NT2/D1 (cell line): ENCODE measurements around the gene HAUS1.
A peak's percentile ranks its signal among the peaks of the same experiment; 100 is the strongest.
"Not testable (repeated sequence)": the region's sequence is repeated elsewhere in the genome, so short reads cannot be mapped to it uniquely, and the experiment has no call there.

Experiments used
- DNase-seq: peaks from one replicate; pipeline ENCODE4 v3.0.0-alpha.2; 2011; ENCODE audit warnings: low read depth, low spot score
- H3K27me3 ChIP-seq: 2 replicates; pipeline ENCODE4 v1.6.0; 2011; ENCODE audit warnings: mild to moderate bottlenecking; ENCODE audit not compliant: insufficient read length, insufficient read depth
- H3K36me3 ChIP-seq: 2 replicates; pipeline ENCODE4 v1.6.1; 2011; ENCODE audit warnings: mild to moderate bottlenecking, low read length, mixed read lengths; ENCODE audit not compliant: insufficient read depth, insufficient read length
- H3K4me1 ChIP-seq: 2 replicates; pipeline ENCODE4 v1.5.1; 2011; ENCODE audit not compliant: insufficient read depth, insufficient read length
- H3K4me3 ChIP-seq: 2 replicates; pipeline ENCODE4 v1.5.1; 2011; ENCODE audit warnings: low read depth; ENCODE audit not compliant: insufficient read length
- H3K9ac ChIP-seq: 2 replicates; pipeline ENCODE4 v1.6.0; 2011; ENCODE audit warnings: low read depth; ENCODE audit not compliant: insufficient read length
- H3K9me3 ChIP-seq: 2 replicates; pipeline ENCODE4 v1.5.1; 2011; ENCODE audit warnings: mild to moderate bottlenecking, low read length; ENCODE audit not compliant: insufficient read depth
- SUZ12 ChIP-seq: IDR thresholded peaks from 2 replicates; pipeline ENCODE4 v1.6.1; 2011; ENCODE audit not compliant: insufficient read length, insufficient read depth; ENCODE audit errors: extremely low read depth
- YY1 ChIP-seq: IDR thresholded peaks from 2 replicates; pipeline ENCODE4 v1.6.1; 2011; ENCODE audit not compliant: insufficient read length, insufficient read depth
- ZNF274 ChIP-seq: IDR thresholded peaks from 2 replicates; pipeline ENCODE4 v1.6.1; 2011; ENCODE audit warnings: mild to moderate bottlenecking, low read depth, low read length

The HAUS1 gene

GRCh38 chr18:46130061-46130460 lies 25.9 kb downstream of the HAUS1 start:
- DNase-seq = no peak
- H3K4me1 ChIP-seq = no peaks in the 10 kb centered on the region
- no peak for TF ChIP-seq YY1
- TF ChIP-seq SUZ12 = no peak
- TF ChIP-seq ZNF274 = no peak
- peaks cover 35% of the 10 kb centered on the region for H3K36me3 ChIP-seq
- no peak overlapping the region for H3K9ac ChIP-seq
- no peaks in the 10 kb centered on the region for H3K27me3 ChIP-seq
- no peak overlapping the region for H3K4me3 ChIP-seq
- no peaks in the 10 kb centered on the region for H3K9me3 ChIP-seq

- not testable (repeated sequence) for H3K9me3 ChIP-seq, H3K4me3 ChIP-seq, H3K9ac ChIP-seq, H3K4me1 ChIP-seq, DNase-seq, H3K27me3 ChIP-seq
- peaks cover 35% of the 10 kb centered on the region for H3K36me3 ChIP-seq
Observed at GRCh38 chr18:46130549-46130948, 26.4 kb downstream of the HAUS1 start.

GRCh38 chr18:46133534-46133933 lies 29.3 kb downstream of the HAUS1 start:
- Histone ChIP-seq H3K9ac (no peak overlapping the region), H3K27me3 (no peaks in the 10 kb centered on the region), H3K9me3 (no peaks in the 10 kb centered on the region), H3K4me3 (no peak overlapping the region), H3K36me3 (peaks cover 21% of the 10 kb centered on the region), H3K4me1 (no peaks in the 10 kb centered on the region)
- TF ChIP-seq SUZ12 (no peak), YY1 (no peak), ZNF274 (no peak)
- no peak for DNase-seq

GRCh38 chr18:46134920-46135675 lies 30.9 kb downstream of the HAUS1 start:
- no peaks in the 10 kb centered on the region for H3K9me3 ChIP-seq
- no peak overlapping the region for H3K4me3 ChIP-seq
- TF ChIP-seq ZNF274 (no peak), SUZ12 (no peak), YY1 (no peak)
- H3K27me3 ChIP-seq = no peaks in the 10 kb centered on the region
- DNase-seq = no peak
- H3K36me3 ChIP-seq = peaks cover 5% of the 10 kb centered on the region
- no peaks in the 10 kb centered on the region for H3K4me1 ChIP-seq
- no peak overlapping the region for H3K9ac ChIP-seq

- Histone ChIP-seq H3K36me3 (no peaks in the 10 kb centered on the region), H3K4me1 (no peaks in the 10 kb centered on the region), H3K9ac (no peak overlapping the region), H3K27me3 (no peaks in the 10 kb centered on the region), H3K4me3 (no peak overlapping the region), H3K9me3 (no peaks in the 10 kb centered on the region)
- no peak for TF ChIP-seq SUZ12
- no peak for TF ChIP-seq YY1
- TF ChIP-seq ZNF274 = no peak
- no peak for DNase-seq
Observed at GRCh38 chr18:46140173-46140572, 36.0 kb downstream of the HAUS1 start.

GRCh38 chr18:46141199-46141598 lies 37.0 kb downstream of the HAUS1 start:
- no peak for TF ChIP-seq YY1
- TF ChIP-seq ZNF274 = no peak
- no peak for TF ChIP-seq SUZ12
- no peak for DNase-seq
- no peak overlapping the region for H3K4me3 ChIP-seq

GRCh38 chr18:46148810-46149209 lies 44.6 kb downstream of the HAUS1 start:
- H3K9ac ChIP-seq = no peak overlapping the region
- H3K36me3 ChIP-seq = no peaks in the 10 kb centered on the region
- peaks cover 10% of the 10 kb centered on the region for H3K4me1 ChIP-seq
- no peak for TF ChIP-seq SUZ12
- no peak for TF ChIP-seq YY1
- no peak for TF ChIP-seq ZNF274
- H3K4me3 ChIP-seq = no peak overlapping the region
- H3K9me3 ChIP-seq = no peaks in the 10 kb centered on the region
- H3K27me3 ChIP-seq = no peaks in the 10 kb centered on the region
- DNase-seq = peak; percentile 68

More at GRCh38 chr18:46141199-46141598, 37.0 kb downstream of the HAUS1 start:
- no peaks in the 10 kb centered on the region for H3K9me3 ChIP-seq
- no peak overlapping the region for H3K9ac ChIP-seq
- no peaks in the 10 kb centered on the region for H3K27me3 ChIP-seq
- no peaks in the 10 kb centered on the region for H3K4me1 ChIP-seq
- H3K36me3 ChIP-seq = no peaks in the 10 kb centered on the region

DNA sequence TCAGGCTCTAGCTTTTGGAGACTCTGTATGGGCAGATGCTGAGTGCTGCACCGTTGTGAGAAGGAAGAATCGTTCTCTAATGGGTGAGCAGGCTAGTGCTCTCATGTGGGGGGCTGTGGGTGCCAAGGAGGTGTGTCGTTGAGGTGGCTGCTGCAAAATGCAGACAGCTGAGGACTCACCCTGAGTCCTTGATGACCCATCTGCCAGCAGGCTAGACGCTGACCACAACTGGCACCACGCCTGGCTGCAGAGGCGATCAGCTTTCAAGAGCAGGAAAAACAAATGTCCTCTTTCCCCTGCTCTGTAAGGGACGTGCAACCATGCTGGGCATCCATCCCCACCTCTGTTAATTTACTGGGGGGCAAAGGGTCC lies 48.2 kb downstream of the HAUS1 start:
- H3K9ac ChIP-seq = peak overlapping the region; percentile 56
- peaks cover 14% of the 10 kb centered on the region for H3K4me1 ChIP-seq
- DNase-seq = no peak
- H3K36me3 ChIP-seq = no peaks in the 10 kb centered on the region
- no peak for TF ChIP-seq YY1
- no peak for TF ChIP-seq ZNF274
- no peak for TF ChIP-seq SUZ12
- no peaks in the 10 kb centered on the region for H3K27me3 ChIP-seq
- H3K9me3 ChIP-seq = no peaks in the 10 kb centered on the region
- H3K4me3 ChIP-seq = no peak overlapping the region
